Endothelial cell of umbilical vein (primary cell): Measurements from ENCODE around the gene ABLIM2. TPM values are rescaled to one million over a fixed set of nuclear protein-coding genes. Genes with fewer than 3 reads are reported as not detected.

Experiments used
- BruUV-seq: library from RNA; stranded (reverse); fragments of 400-500 nt; replicated peaks from 2 replicates; lab custom pipeline; 2021; lab: Mats Ljungman, UMichigan
- CTCF ChIA-PET: fragments of 300-600, 350-600 bp; sonication (Branson Sonifier 250); formaldehyde crosslinking; loops from one replicate; lab custom pipeline; 2021; ENCODE audit warnings: antibody characterized with exemption, inconsistent platforms; lab: Charles Lee
- POLR2A ChIA-PET: fragments of 300-600, 350-600 bp; sonication (Branson Sonifier 250); formaldehyde crosslinking; loops from one replicate; lab custom pipeline; 2021; ENCODE audit warnings: antibody characterized with exemption, inconsistent platforms; lab: Charles Lee
- DNase-seq: peaks from one replicate; pipeline ENCODE4 v3.0.0-alpha.2; 2011; ENCODE audit warnings: low read depth, low spot score
- FAIRE-seq: peaks from 2 replicates; lab custom pipeline; 2011; peaks lifted over from hg19 to GRCh38; lab: Jason Lieb, UNC
- H2AFZ ChIP-seq: 2 replicates; pipeline ENCODE4 v1.6.0; 2012; ENCODE audit warnings: low read depth, low read length, control low read depth, inconsistent platforms
- H3K27ac ChIP-seq: 2 replicates; pipeline ENCODE4 v1.5.1; 2011; ENCODE audit warnings: low read depth, mild to moderate bottlenecking, control low read depth, low read length, moderate library complexity; ENCODE audit not compliant: insufficient read depth
- H3K27me3 ChIP-seq, 2 experiments: 2 replicates each; pipeline versions ENCODE4 v1.6.0 to v1.6.1; 2011; ENCODE audit warnings: low read length in 2 of 2, mixed read lengths in 1 of 2; ENCODE audit not compliant: control insufficient read depth in 2 of 2, insufficient read depth in 2 of 2
- H3K36me3 ChIP-seq, 2 experiments: 2 replicates in 1 of 2; 3 replicates in 1 of 2; pipeline ENCODE4 v1.5.1; 2011; ENCODE audit warnings: low read length in 2 of 2, mild to moderate bottlenecking in 1 of 2, moderate library complexity in 1 of 2; ENCODE audit not compliant: control insufficient read depth in 2 of 2, insufficient read depth in 2 of 2; ENCODE audit errors: extremely low read depth in 1 of 2
- H3K4me1 ChIP-seq: 3 replicates; pipeline ENCODE4 v1.5.1; 2011; ENCODE audit warnings: mild to moderate bottlenecking, low read length; ENCODE audit not compliant: control insufficient read depth, insufficient read depth; ENCODE audit errors: extremely low read depth
- H3K4me2 ChIP-seq: 2 replicates; pipeline ENCODE4 v1.6.1; 2011; ENCODE audit warnings: low read length, control low read depth, mixed read lengths; ENCODE audit not compliant: insufficient read depth
- H3K4me3 ChIP-seq, 3 experiments: fragments of 200-600 bp in 1 of 3; sonication (generic), shearing (Covaris generic) in 1 of 3; replicated peaks in 1 of 3; 2 replicates each; pipeline ENCODE4 v1.5.1; 2011 to 2016; ENCODE audit warnings: control low read depth in 3 of 3, low read length in 3 of 3, mild to moderate bottlenecking in 2 of 3, inconsistent platforms in 1 of 3, low read depth in 1 of 3, moderate library complexity in 1 of 3; ENCODE audit not compliant: insufficient read depth in 1 of 3
- H3K79me2 ChIP-seq: 2 replicates; pipeline ENCODE4 v1.6.0; 2012; ENCODE audit warnings: low read length, inconsistent platforms; ENCODE audit not compliant: control insufficient read depth, insufficient read depth
- H3K9ac ChIP-seq: replicated peaks from 2 replicates; pipeline ENCODE3; 2011; ENCODE audit warnings: low read length, control low read depth; ENCODE audit not compliant: insufficient read depth; ENCODE audit errors: extremely low read depth
- H3K9me1 ChIP-seq: replicated peaks from 3 replicates; pipeline ENCODE4 v1.6.0; 2011; ENCODE audit warnings: mild to moderate bottlenecking, low read length; ENCODE audit not compliant: control insufficient read depth, insufficient read depth; ENCODE audit errors: extremely low read depth
- H3K9me3 ChIP-seq: replicated peaks from 2 replicates; pipeline ENCODE4 v1.5.1; 2012; ENCODE audit warnings: low read length, inconsistent platforms; ENCODE audit not compliant: control insufficient read depth, insufficient read depth
- H4K20me1 ChIP-seq: replicated peaks from 2 replicates; pipeline ENCODE3; 2011; ENCODE audit warnings: mild to moderate bottlenecking, low read length; ENCODE audit not compliant: control insufficient read depth, insufficient read depth; ENCODE audit errors: extremely low read depth
- EZH2 ChIP-seq: IDR thresholded peaks from 2 replicates; pipeline ENCODE4 v1.6.1; 2012; ENCODE audit warnings: borderline replicate concordance, low read depth, mild to moderate bottlenecking, moderate library complexity, low read length, inconsistent platforms; ENCODE audit not compliant: severe bottlenecking
- FOS ChIP-seq: IDR thresholded peaks from 2 replicates; pipeline ENCODE4 v1.6.1; 2011; ENCODE audit warnings: mild to moderate bottlenecking, low read length, moderate library complexity, borderline replicate concordance; ENCODE audit not compliant: insufficient read depth
- GATA2 ChIP-seq: IDR thresholded peaks from 2 replicates; pipeline ENCODE4 v1.7.0; 2011; ENCODE audit warnings: low read depth, mild to moderate bottlenecking, moderate library complexity, mixed read lengths, low read length; ENCODE audit not compliant: insufficient read length, insufficient read depth
- MYC ChIP-seq: IDR thresholded peaks from one replicate; pipeline ENCODE4 v1.6.1; 2011; ENCODE audit warnings: mild to moderate bottlenecking, low read depth, low read length
- POLR2AphosphoS5 ChIP-seq: IDR thresholded peaks from 2 replicates; pipeline ENCODE4 v1.6.1; 2012; ENCODE audit warnings: low read depth, mild to moderate bottlenecking, control low read depth, low read length, moderate library complexity; ENCODE audit not compliant: insufficient read depth
- dilution Hi-C: fragments of 300-500 bp; cut with MboI; formaldehyde crosslinking; loops from one replicate; pipeline ENCODE4 v1.15.0; 2019; ENCODE audit warnings: low sequenced_read_pairs; ENCODE audit not compliant: extremely low pct_ligation_motif_present
- intact Hi-C: fragments of 100-400 bp; cut with micrococcal nuclease; formaldehyde crosslinking; loops from one replicate; pipeline ENCODE4 v1.10.0; 2022
- polyA plus RNA-seq, 4 experiments: library from polyadenylated mRNA; depleted of rRNA in 3 of 4; stranded (reverse) in 3 of 4; unstranded in 1 of 4; fragments of >200 nt; gene quantifications; 2 replicates each; pipeline versions ENCODE4 v1.2.1 to v1.2.3, GENCODE V29; 2011 to 2012; ENCODE audit warnings: missing spikeins in 1 of 4
- total RNA-seq: library from RNA; stranded (reverse); gene quantifications from 2 replicates; pipeline ENCODE4 v1.2.3, GENCODE V29; 2021
- TF ChIP-seq, protein P1 (sequence below), 2 donors: IDR thresholded peaks; 1 replicate in 1 of 2; 2 replicates in 1 of 2; pipeline ENCODE4 v1.5.1; 2011; ENCODE audit warnings: low read length in 2 of 2, mild to moderate bottlenecking in 2 of 2, moderate library complexity in 2 of 2, control low read depth in 1 of 2, inconsistent platforms in 1 of 2, low read depth in 1 of 2; ENCODE audit not compliant: insufficient read depth in 1 of 2; ENCODE audit errors: extremely low read depth in 1 of 2

The ABLIM2 gene
- total and polyA plus RNA-seq, 2 donors (not counting 3 experiments of a cell fraction or from before 2014, with no cell fraction given): 0.28 to 0.66 TPM

DNA sequence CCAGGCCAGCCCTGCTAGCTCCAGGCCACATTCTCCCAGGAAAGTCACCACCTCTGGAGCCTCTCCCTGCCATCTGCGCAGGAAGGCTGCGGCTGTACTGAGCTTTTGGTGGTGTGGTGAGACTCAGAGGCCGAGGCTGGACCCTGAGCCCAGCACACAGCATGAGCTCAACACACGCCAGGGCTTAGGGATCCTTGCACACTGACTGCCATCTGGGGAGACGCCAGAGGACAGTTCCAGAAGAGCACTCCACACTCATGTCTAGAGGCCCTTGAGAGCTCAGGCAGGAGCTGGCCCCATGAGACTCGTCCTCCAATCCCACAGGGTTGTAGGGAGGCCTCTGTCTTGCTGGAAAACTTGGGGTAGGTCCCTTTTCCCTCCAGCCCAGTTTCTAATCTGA, 40.6 kb downstream of the ABLIM2 start:
- Histone ChIP-seq H3K9me3 (no peaks in the 10 kb centered on the region), H3K9me1 (no peaks in the 10 kb centered on the region), H3K4me2 (no peak overlapping the region), H3K36me3 (no peaks in the 10 kb centered on the region), H3K79me2 (no peaks in the 10 kb centered on the region), H3K27ac (no peak overlapping the region), H4K20me1 (no peaks in the 10 kb centered on the region), H3K27me3 (no peaks in the 10 kb centered on the region), H3K4me1 (no peaks in the 10 kb centered on the region), H2AFZ (no peak overlapping the region), H3K4me3 (no peak overlapping the region), H3K9ac (no peak overlapping the region)
- dilution Hi-C loops: no loop called here
- no TSS peak for BruUV-seq
- POLR2A ChIA-PET: no interaction called here
- DNase-seq: no peak
- FAIRE-seq: no peak
- TF ChIP-seq POLR2AphosphoS5: no peak
- no peak for TF ChIP-seq GATA2
- TF ChIP-seq, protein P1, sequence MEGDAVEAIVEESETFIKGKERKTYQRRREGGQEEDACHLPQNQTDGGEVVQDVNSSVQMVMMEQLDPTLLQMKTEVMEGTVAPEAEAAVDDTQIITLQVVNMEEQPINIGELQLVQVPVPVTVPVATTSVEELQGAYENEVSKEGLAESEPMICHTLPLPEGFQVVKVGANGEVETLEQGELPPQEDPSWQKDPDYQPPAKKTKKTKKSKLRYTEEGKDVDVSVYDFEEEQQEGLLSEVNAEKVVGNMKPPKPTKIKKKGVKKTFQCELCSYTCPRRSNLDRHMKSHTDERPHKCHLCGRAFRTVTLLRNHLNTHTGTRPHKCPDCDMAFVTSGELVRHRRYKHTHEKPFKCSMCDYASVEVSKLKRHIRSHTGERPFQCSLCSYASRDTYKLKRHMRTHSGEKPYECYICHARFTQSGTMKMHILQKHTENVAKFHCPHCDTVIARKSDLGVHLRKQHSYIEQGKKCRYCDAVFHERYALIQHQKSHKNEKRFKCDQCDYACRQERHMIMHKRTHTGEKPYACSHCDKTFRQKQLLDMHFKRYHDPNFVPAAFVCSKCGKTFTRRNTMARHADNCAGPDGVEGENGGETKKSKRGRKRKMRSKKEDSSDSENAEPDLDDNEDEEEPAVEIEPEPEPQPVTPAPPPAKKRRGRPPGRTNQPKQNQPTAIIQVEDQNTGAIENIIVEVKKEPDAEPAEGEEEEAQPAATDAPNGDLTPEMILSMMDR (IDR thresholded peaks at IDR 0.05; ENCODE audit: extremely low read depth in 1 of 2, insufficient read depth in 1 of 2, low read depth in 1 of 2, low read length in 2 of 2): no peak
- TF ChIP-seq EZH2: no peak
- no peak for TF ChIP-seq FOS
- no peak for TF ChIP-seq MYC
- CTCF ChIA-PET: interaction anchor here (1.0 to 1.2 kb wide), 2 partner anchors 16 to 398 kb away, joined by 3 to 4 read pairs; no protein-coding TSS in a partner anchor
- intact Hi-C loops: no loop called here
